ENCODE results near the gene FILIP1L.

The FILIP1L gene

DNA sequence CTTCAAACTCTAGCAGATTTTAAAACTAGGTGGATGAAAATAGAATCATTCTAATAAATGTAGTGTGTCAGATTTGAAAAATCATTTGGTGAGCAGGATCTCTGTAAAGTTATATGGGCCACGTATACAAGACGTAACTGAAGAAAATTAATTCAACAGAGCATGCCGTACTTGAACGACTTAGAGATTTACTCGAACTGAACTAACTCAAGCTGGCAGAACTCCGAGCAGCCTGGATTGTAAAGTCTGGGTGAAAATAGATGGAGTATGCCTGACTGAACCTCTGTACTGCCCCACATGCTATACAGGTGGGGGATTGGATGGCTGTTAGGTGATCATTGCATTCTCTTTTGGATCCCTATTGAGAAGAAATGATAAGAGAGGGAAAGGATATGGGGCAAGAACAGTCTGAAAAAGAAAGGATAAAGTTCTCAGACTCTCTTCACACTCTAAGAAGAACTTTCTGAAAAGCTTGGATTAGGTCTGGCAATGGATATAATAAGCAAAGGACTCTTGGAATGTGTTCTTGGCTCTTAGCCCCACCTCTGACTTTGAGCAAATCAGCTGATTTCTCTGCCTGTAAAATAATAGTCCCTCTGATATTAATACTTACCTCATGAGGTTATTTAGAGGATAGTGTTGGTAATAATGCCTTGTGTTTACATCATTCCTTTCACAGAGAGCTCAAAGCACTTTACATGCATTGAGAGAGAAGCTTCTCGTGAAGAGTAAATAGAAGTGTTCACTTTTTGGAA is 147.5 kb downstream of the FILIP1L start:
- no peak for DNase-seq

DNA sequence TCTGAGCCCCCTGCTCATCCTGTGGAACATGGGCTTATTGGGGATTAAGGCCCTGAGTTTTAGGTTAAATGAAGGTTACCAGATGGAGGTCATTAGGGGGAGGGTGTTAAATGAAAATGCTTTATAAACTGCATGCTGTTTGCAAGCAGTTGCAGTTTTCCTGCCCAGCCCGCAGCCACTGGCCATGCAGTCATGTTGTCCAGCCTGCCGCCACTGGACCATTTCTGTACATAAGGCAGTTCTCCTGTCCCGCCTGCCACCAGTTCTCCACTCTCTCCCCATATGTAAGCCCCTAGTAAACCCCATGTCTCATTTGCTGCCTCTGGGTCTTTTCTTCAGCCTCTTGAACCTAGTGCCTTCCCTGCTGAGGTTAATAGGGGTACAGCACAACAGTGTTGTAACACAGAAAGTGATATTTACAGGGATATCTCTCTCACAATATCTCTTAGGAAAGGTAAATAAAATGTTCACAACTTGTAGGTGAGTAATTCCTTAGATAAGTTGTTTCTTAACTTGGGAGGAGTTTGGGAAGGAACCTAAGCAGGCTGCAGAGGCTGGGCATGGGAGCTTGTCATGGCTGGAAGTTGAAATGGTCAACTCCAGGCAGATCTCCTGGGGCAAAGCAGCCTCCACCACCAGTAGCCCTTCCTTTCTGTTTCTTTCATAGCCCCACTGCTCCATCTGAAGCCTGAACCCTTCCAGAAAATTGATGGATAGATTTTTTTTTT is 148.5 kb downstream of the FILIP1L start:
- no peak for DNase-seq

DNA sequence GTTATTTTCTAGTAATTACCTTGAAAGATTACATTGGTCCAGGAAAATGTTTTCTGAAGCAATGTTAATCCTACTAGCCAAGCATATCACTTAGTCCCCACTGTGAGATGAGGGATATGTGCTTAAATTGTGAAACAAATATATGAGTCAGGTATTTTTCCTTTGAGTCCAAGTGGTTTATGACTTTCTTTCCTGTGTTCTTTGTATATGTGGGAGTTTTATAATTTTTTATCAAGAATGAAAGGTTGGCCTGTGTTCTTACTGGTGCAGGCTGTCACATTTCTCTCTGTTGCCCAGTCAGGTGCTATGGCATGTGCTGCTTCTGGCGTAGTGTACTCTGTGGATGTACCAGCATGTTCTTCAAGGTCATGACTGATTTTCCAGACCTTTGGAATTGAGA is 149.2 kb downstream of the FILIP1L start:
- DNase-seq: no peak

GRCh38 chr3:99962703-99963102 is 151.6 kb downstream of the FILIP1L start:
- DNase-seq: no peak

DNA sequence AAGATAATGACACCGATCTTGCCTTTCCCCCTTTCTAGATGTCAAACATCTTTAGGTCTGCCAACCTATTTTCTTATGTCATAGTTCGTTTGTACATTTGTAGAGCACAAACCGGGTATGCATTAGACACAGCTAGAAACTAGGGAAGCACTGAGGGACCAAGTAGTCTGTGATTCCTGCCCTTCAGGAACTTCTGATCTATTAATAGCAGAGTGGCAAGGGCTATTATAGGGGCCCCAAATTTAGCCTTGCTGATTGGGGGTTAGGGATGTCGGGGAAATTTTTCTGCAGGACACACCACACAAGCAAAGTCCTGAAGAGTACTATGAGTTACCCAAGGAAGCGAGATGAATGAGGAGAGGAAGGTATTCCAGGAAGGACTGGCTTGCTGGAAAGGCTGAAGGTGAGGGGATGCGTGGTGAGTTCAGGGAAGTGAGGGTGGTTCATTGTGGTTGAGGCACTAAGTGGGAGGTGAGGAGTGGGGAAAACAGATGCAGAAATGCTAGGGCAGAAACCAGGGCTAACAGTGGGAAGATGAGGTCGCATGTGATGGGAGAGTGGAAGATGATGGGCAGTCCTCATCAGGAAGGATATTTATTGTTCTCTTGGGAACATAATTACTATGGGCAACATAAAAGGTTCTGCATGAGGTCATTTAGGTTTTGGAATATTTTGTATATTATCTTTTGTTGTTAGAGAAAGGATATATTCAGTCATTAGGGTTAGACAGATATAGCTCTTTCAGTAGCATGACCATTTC is 152.4 kb downstream of the FILIP1L start:
- DNase-seq: no peak

- peak; percentile 29 for DNase-seq
Observed at GRCh38 chr3:99960941-99961340, 153.4 kb downstream of the FILIP1L start.

- no peak for DNase-seq
Observed at GRCh38 chr3:99960123-99960878, 154.0 kb downstream of the FILIP1L start.

GRCh38 chr3:99958222-99958912 is 155.9 kb downstream of the FILIP1L start:
- no peak for DNase-seq

GRCh38 chr3:99957151-99957796 is 157.0 kb downstream of the FILIP1L start:
- DNase-seq: no peak

- no peak for DNase-seq
Observed at GRCh38 chr3:99955773-99956562, 158.3 kb downstream of the FILIP1L start.

DNA sequence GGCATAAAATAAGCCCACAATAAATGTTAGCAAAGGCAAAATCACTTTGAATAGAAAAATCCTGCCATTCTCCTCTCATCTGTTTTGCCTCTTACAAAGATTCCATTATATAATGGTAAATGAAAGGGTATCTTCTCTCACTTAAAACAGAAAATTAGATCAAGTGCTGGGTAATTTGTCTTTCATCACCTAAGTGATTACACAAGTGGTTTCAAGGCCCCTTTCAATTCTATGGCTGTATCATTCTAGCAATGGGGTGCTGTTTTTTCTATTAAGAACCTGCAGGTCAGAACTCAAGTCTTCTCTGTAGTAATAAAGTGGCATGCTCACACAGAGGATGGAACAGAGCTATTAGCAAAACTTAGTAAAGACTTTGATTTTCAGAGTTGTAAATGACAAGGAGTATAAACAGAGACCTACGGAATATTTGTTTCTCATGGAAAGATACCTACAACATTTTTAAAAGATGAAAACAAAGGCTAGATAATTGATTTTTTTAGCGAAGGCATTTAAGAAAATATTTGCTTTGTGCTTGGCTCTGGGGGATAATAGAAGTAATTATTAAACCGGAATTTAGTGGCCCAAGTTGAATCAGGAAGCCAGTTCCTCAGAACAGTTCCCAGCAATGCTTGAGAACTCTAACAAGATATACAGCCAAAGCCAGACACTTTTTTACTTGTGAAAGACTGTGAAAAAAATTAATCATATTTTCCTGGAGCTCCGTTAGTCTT is 159.2 kb downstream of the FILIP1L start:
- DNase-seq: no peak

GRCh38 chr3:99953596-99953995 is 160.7 kb downstream of the FILIP1L start:
- no peak for DNase-seq

DNA sequence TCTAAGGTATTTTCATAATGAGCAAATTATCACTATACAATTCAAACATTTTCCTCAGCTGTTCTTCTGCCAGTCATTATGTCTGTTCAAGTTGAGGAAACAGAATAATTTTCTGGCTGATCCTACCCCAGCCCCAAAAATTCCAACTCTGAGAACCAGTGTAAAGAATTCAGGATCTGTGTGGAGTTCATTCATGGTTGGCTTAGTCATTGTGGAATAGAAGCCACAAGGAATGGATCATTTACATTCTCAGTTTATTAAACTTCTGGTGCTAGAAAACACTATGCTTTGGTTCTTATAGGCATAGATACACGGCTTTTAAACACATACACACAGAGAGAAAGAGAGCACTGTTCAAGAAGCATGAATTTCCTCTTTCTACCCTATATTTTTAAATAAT is 162.0 kb downstream of the FILIP1L start:
- no peak for DNase-seq

GRCh38 chr3:99951701-99952100 is 162.6 kb downstream of the FILIP1L start:
- DNase-seq: no peak

- DNase-seq: no peak
Observed at GRCh38 chr3:99950921-99951320, 163.4 kb downstream of the FILIP1L start.

- DNase-seq: no peak
Observed at GRCh38 chr3:99949956-99950670, 164.2 kb downstream of the FILIP1L start.

DNA sequence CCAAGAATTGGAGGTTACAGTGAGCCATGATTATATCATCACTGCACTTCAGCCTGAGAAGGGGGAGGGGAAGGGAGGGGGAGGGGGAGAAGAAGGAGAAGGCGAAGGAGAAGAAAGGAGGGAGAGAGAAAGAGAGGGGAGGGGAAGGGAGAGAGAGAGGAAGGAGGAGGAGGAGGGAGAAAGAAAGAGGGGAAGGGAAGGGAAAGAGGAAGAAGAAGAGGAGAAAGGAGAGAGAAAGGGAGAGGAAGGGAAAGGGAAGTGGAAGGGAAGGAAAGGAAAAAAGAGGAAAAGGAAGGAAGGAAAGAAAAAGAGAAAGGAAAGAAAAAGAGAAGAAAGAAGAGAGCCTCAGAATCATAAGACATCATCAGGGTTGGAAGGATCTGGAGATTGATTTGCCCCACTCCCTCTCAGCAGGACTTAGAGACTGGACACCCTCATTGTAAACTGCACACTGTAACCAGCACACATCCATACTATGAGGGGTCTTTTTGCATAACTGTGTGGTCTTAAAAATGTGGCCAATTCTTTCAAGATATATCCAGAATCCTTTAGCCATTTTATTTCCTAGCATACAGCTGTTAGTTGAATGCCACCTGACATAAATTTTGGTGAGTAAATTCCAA is 165.7 kb downstream of the FILIP1L start:
- DNase-seq: no peak

GRCh38 chr3:99947356-99947755 is 166.9 kb downstream of the FILIP1L start:
- no peak for DNase-seq
